Astrocyte (in vitro differentiated cells and primary cell): ENCODE data around the gene FABP1. TPM values are rescaled to one million over a fixed set of nuclear protein-coding genes. Genes with fewer than 3 reads are reported as not detected.

Experiments
- DNase-seq: peaks from one replicate; pipeline ENCODE4 v3.0.0-alpha.2; 2010; ENCODE audit warnings: low read depth
- FAIRE-seq: peaks from 2 replicates; lab custom pipeline; 2011; peaks lifted over from hg19 to GRCh38; lab: Jason Lieb, UNC
- H2AFZ ChIP-seq: 2 replicates; pipeline ENCODE4 v1.6.0; 2012; ENCODE audit warnings: low read depth, low read length, inconsistent platforms
- H3K27ac ChIP-seq: 2 replicates; pipeline ENCODE4 v1.5.1; 2011; ENCODE audit warnings: low read depth, low read length, inconsistent platforms
- H3K27me3 ChIP-seq: 2 replicates; pipeline ENCODE4 v1.6.0; 2011; ENCODE audit warnings: low read length, inconsistent platforms; ENCODE audit not compliant: insufficient read depth
- H3K36me3 ChIP-seq: 2 replicates; pipeline ENCODE4 v1.5.1; 2011; ENCODE audit warnings: low read length, inconsistent platforms; ENCODE audit not compliant: insufficient read depth
- H3K4me1 ChIP-seq: 2 replicates; pipeline ENCODE4 v1.5.1; 2011; ENCODE audit warnings: low read length, inconsistent platforms; ENCODE audit not compliant: insufficient read depth
- H3K4me2 ChIP-seq: 2 replicates; pipeline ENCODE4 v1.6.0; 2012; ENCODE audit warnings: low read length, inconsistent platforms
- H3K4me3 ChIP-seq: 2 replicates; pipeline ENCODE4 v1.5.1; 2011; ENCODE audit warnings: low read depth, mild to moderate bottlenecking, low read length, inconsistent platforms; ENCODE audit not compliant: insufficient read depth
- H3K79me2 ChIP-seq: 2 replicates; pipeline ENCODE4 v1.6.0; 2012; ENCODE audit warnings: mild to moderate bottlenecking, low read length, inconsistent platforms; ENCODE audit not compliant: insufficient read depth
- H3K9ac ChIP-seq: 2 replicates; pipeline ENCODE4 v1.6.0; 2012; ENCODE audit warnings: mild to moderate bottlenecking, low read length, inconsistent platforms
- H3K9me3 ChIP-seq: 2 replicates; pipeline ENCODE4 v1.5.1; 2012; ENCODE audit warnings: low read depth, mild to moderate bottlenecking, low read length, inconsistent platforms; ENCODE audit not compliant: insufficient read depth
- H4K20me1 ChIP-seq: 2 replicates; pipeline ENCODE4 v1.6.0; 2012; ENCODE audit warnings: low read length, inconsistent platforms; ENCODE audit not compliant: insufficient read depth
- H3K27ac Mint-ChIP-seq: one replicate; pipeline ENCODE4 v1.8.0; 2021; ENCODE audit warnings: mild to moderate bottlenecking, mixed read lengths; ENCODE audit not compliant: unreplicated experiment
- H3K27me3 Mint-ChIP-seq: one replicate; pipeline ENCODE4 v1.8.0; 2021; ENCODE audit warnings: low read depth, mixed read lengths; ENCODE audit not compliant: unreplicated experiment
- H3K36me3 Mint-ChIP-seq: one replicate; pipeline ENCODE4 v1.8.0; 2021; ENCODE audit warnings: low read depth, mixed read lengths; ENCODE audit not compliant: unreplicated experiment
- H3K4me1 Mint-ChIP-seq: one replicate; pipeline ENCODE4 v1.8.0; 2021; ENCODE audit warnings: low read depth, mixed read lengths; ENCODE audit not compliant: unreplicated experiment
- H3K4me3 Mint-ChIP-seq: one replicate; pipeline ENCODE4 v1.8.0; 2021; ENCODE audit warnings: mild to moderate bottlenecking, moderate library complexity, mixed read lengths; ENCODE audit not compliant: unreplicated experiment
- H3K9me3 Mint-ChIP-seq: one replicate; pipeline ENCODE4 v1.8.0; 2021; ENCODE audit warnings: mild to moderate bottlenecking, mixed read lengths; ENCODE audit not compliant: unreplicated experiment
- EZH2 ChIP-seq: IDR thresholded peaks from 2 replicates; pipeline ENCODE4 v1.6.1; 2012; ENCODE audit warnings: mild to moderate bottlenecking, low read length, inconsistent platforms; ENCODE audit not compliant: insufficient read depth
- total RNA-seq: library from RNA; stranded (reverse); gene quantifications from 2 replicates; pipeline ENCODE4 v1.2.1, GENCODE V29; 2021
- TF ChIP-seq, protein P1 (sequence below): IDR thresholded peaks from 2 replicates; pipeline ENCODE4 v1.5.1; 2011; ENCODE audit warnings: low read depth, mild to moderate bottlenecking, inconsistent platforms, low read length, moderate library complexity; ENCODE audit not compliant: insufficient read depth

The FABP1 gene
- total RNA-seq, 1 donor from 2014 or later, result not detected

GRCh38 chr2:88087763-88088162 lies 40.1 kb downstream of the FABP1 start:
- no peaks in the 10 kb centered on the region for H3K79me2 ChIP-seq
- no peak overlapping the region for H3K4me2 ChIP-seq
- Mint-ChIP-seq H3K27ac (no peak overlapping the region), H3K36me3 (no peaks in the 10 kb centered on the region), H3K4me1 (peaks cover 8% of the 10 kb centered on the region), H3K4me3 (no peak overlapping the region), H3K9me3 (no peaks in the 10 kb centered on the region), H3K27me3 (peaks cover 4% of the 10 kb centered on the region)
- no peak for FAIRE-seq
- no peak for DNase-seq
- no peak overlapping the region for H2AFZ ChIP-seq
- H3K4me1 ChIP-seq, result no peaks in the 10 kb centered on the region
- TF ChIP-seq, protein P1, sequence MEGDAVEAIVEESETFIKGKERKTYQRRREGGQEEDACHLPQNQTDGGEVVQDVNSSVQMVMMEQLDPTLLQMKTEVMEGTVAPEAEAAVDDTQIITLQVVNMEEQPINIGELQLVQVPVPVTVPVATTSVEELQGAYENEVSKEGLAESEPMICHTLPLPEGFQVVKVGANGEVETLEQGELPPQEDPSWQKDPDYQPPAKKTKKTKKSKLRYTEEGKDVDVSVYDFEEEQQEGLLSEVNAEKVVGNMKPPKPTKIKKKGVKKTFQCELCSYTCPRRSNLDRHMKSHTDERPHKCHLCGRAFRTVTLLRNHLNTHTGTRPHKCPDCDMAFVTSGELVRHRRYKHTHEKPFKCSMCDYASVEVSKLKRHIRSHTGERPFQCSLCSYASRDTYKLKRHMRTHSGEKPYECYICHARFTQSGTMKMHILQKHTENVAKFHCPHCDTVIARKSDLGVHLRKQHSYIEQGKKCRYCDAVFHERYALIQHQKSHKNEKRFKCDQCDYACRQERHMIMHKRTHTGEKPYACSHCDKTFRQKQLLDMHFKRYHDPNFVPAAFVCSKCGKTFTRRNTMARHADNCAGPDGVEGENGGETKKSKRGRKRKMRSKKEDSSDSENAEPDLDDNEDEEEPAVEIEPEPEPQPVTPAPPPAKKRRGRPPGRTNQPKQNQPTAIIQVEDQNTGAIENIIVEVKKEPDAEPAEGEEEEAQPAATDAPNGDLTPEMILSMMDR, result no peak
- TF ChIP-seq EZH2, result no peak
- no peaks in the 10 kb centered on the region for H3K9me3 ChIP-seq
- H3K27me3 ChIP-seq, result no peaks in the 10 kb centered on the region
- no peaks in the 10 kb centered on the region for H3K36me3 ChIP-seq
- H3K4me3 ChIP-seq, result no peak overlapping the region
- no peaks in the 10 kb centered on the region for H4K20me1 ChIP-seq
- H3K9ac ChIP-seq, result no peak overlapping the region
- H3K27ac ChIP-seq, result no peak overlapping the region

DNA sequence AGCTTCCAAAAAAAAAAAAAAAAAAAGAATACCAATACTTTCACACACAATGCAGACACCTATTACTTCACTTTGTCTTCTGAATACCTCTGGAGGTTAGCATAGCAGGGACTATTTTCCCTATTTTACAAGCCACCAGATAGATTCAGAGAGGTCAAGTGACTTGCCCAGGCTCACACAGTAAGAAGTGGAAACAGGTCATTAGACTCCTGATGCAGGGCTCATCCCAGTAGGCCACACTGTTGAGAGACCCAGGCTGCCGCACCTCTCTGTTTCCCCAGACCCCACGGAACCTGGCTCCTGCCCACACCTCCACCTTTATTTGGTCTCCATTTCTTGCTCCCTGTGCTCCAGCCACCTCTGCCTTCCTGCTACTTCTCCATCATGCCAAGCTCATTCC lies 40.8 kb downstream of the FABP1 start:
- no peaks in the 10 kb centered on the region for H3K4me1 ChIP-seq
- H3K27me3 ChIP-seq, result peaks cover under 1% of the 10 kb centered on the region
- H3K79me2 ChIP-seq, result no peaks in the 10 kb centered on the region
- no peak overlapping the region for H3K4me3 Mint-ChIP-seq
- H3K27ac Mint-ChIP-seq, result no peak overlapping the region
- H3K9me3 ChIP-seq, result no peaks in the 10 kb centered on the region
- no peak overlapping the region for H2AFZ ChIP-seq
- no peaks in the 10 kb centered on the region for H3K36me3 Mint-ChIP-seq
- FAIRE-seq, result no peak
- DNase-seq, result no peak
- no peak overlapping the region for H3K9ac ChIP-seq
- peaks cover 8% of the 10 kb centered on the region for H3K4me1 Mint-ChIP-seq
- H3K36me3 ChIP-seq, result no peaks in the 10 kb centered on the region
- no peak overlapping the region for H3K4me2 ChIP-seq
- H4K20me1 ChIP-seq, result no peaks in the 10 kb centered on the region
- no peak overlapping the region for H3K4me3 ChIP-seq
- H3K27me3 Mint-ChIP-seq, result peaks cover 4% of the 10 kb centered on the region
- no peaks in the 10 kb centered on the region for H3K9me3 Mint-ChIP-seq
- TF ChIP-seq, protein P1, result no peak
- no peak for TF ChIP-seq EZH2
- H3K27ac ChIP-seq, result no peak overlapping the region

DNA sequence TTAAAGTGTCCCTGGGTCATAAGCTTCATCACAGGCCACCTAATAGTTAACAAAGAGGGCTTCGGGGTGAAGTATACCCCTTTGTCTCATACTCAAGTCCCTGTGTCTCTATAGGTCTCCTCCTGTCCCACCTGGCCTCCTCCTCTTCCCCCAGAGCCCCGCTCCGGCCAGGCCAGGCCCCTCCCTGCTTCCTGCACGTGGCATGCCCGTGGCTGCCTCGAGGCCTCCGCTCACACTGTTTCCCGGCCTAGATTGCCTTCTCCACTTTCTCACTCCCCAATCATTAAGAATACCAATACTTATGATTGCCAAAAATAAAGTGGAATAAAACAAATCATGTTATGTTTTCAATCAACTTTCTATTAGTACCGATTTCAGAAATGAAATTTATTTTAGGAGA lies 41.5 kb downstream of the FABP1 start:
- no peaks in the 10 kb centered on the region for H3K4me1 ChIP-seq
- H3K4me1 Mint-ChIP-seq, result peaks cover 8% of the 10 kb centered on the region
- FAIRE-seq, result no peak

More for the DNA sequence above, 41.5 kb downstream of the FABP1 start:
- Mint-ChIP-seq H3K27ac (no peak overlapping the region), H3K9me3 (no peaks in the 10 kb centered on the region), H3K36me3 (no peaks in the 10 kb centered on the region), H3K4me3 (no peak overlapping the region), H3K27me3 (peaks cover 4% of the 10 kb centered on the region)
- no peak overlapping the region for H2AFZ ChIP-seq
- no peak overlapping the region for H3K4me3 ChIP-seq
- no peak for TF ChIP-seq EZH2
- TF ChIP-seq, protein P1, result no peak
- H3K9ac ChIP-seq, result no peak overlapping the region
- H4K20me1 ChIP-seq, result no peaks in the 10 kb centered on the region
- H3K36me3 ChIP-seq, result no peaks in the 10 kb centered on the region
- DNase-seq, result no peak
- H3K79me2 ChIP-seq, result no peaks in the 10 kb centered on the region
- no peak overlapping the region for H3K27ac ChIP-seq
- H3K4me2 ChIP-seq, result no peak overlapping the region
- peaks cover 2% of the 10 kb centered on the region for H3K27me3 ChIP-seq
- H3K9me3 ChIP-seq, result no peaks in the 10 kb centered on the region
